ENCODE measurements around the gene IRAK2. TPM values are rescaled to one million over a fixed set of nuclear protein-coding genes. Genes with fewer than 3 reads are reported as not detected.
A peak's percentile ranks its signal among the peaks of the same experiment; 100 is the strongest.

The IRAK2 gene
- polyA plus RNA-seq, 3 donors = 0.78 to 2.0 (median 1.5) TPM

GRCh38 chr3:10180289-10180688, 15.6 kb downstream of the IRAK2 start:
- 100% methylated on average over 1 of the region's 2 CpGs for WGBS (ENCODE audit: insufficient coverage)
- no peak overlapping the region for H3K4me2 ChIP-seq (replicated peaks; ENCODE audit: extremely low read depth, low read length, poor library complexity, severe bottlenecking)

GRCh38 chr3:10180738-10181295, 16.1 kb downstream of the IRAK2 start:
- H2AFZ ChIP-seq (ENCODE audit: insufficient read depth, low read depth, low read length, poor library complexity, severe bottlenecking) = no peak overlapping the region
- H4K20me1 ChIP-seq (ENCODE audit: insufficient read depth, low read length) = no peaks in the 10 kb centered on the region
- H3K36me3 ChIP-seq (replicated peaks in 1 of 2; ENCODE audit: control insufficient read depth in 1 of 2, insufficient read depth in 2 of 2, low read length in 2 of 2) = no peaks in the 10 kb centered on the region
- 100% methylated on average over 2 of the region's 10 CpGs for WGBS (ENCODE audit: insufficient coverage)
- no peaks in the 10 kb centered on the region for H3K79me2 ChIP-seq (ENCODE audit: insufficient read depth, low read length)
- H3K27me3 Mint-ChIP-seq (ENCODE audit: low read depth in 3 of 3) = peaks cover 0 to 3% (median 0%) of the 10 kb centered on the region in 3 donors
- H3K9ac ChIP-seq (ENCODE audit: insufficient read depth, low read length, poor library complexity, severe bottlenecking) = no peak overlapping the region
- peaks cover 20 to 32% of the 10 kb centered on the region in 2 donors for H3K36me3 Mint-ChIP-seq
- no peak overlapping the region for H3K4me3 Mint-ChIP-seq
- peak overlapping the region in 4 of 7 donors; percentile 54 to 84 (median 70) for H3K27ac Mint-ChIP-seq
- TF ChIP-seq CTCF (IDR thresholded peaks at IDR 0.05) = no peak
- H3K27me3 ChIP-seq (ENCODE audit: control insufficient read depth in 2 of 2, insufficient read depth in 2 of 2, low read length in 2 of 2) = no peaks in the 10 kb centered on the region
- H3K9me3 ChIP-seq (replicated peaks in 1 of 2; ENCODE audit: control insufficient read depth in 1 of 2, insufficient read depth in 1 of 2, low read length in 2 of 2) = no peaks in the 10 kb centered on the region
- H3K4me1 ChIP-seq (ENCODE audit: control insufficient read depth in 1 of 2, insufficient read depth in 2 of 2, low read length in 2 of 2) = peaks cover 1 to 19% of the 10 kb centered on the region in 2 donors
- no peak overlapping the region for H3K4me3 ChIP-seq (replicated peaks in 1 of 3; ENCODE audit: low read depth in 2 of 3, low read length in 3 of 3)
- no peak overlapping the region for H3K27ac ChIP-seq (ENCODE audit: low read depth in 1 of 2, low read length in 2 of 2)
- intact Hi-C loops (cut with micrococcal nuclease) = no loop called here
- DNase-seq = no peak
- H3K9me3 Mint-ChIP-seq = peaks cover 0 to 1% (median 0%) of the 10 kb centered on the region in 7 donors
- H3K4me2 ChIP-seq (replicated peaks; ENCODE audit: extremely low read depth, low read length, poor library complexity, severe bottlenecking) = no peak overlapping the region
- H3K4me1 Mint-ChIP-seq = peaks cover 29% of the 10 kb centered on the region

More at GRCh38 chr3:10180289-10180688, 15.6 kb downstream of the IRAK2 start:
- intact Hi-C loops (cut with micrococcal nuclease) = no loop called here
- TF ChIP-seq CTCF (IDR thresholded peaks at IDR 0.05) = no peak
- no peak overlapping the region for H3K27ac ChIP-seq (ENCODE audit: low read depth in 1 of 2, low read length in 2 of 2)
- H3K9me3 Mint-ChIP-seq = no peaks in the 10 kb centered on the region
- H3K4me1 ChIP-seq (ENCODE audit: control insufficient read depth in 1 of 2, insufficient read depth in 2 of 2, low read length in 2 of 2) = peaks cover 0 to 18% of the 10 kb centered on the region in 2 donors
- no peak overlapping the region for H3K4me3 ChIP-seq (replicated peaks in 1 of 3; ENCODE audit: low read depth in 2 of 3, low read length in 3 of 3)
- H3K27ac Mint-ChIP-seq = peak overlapping the region in 3 of 7 donors; percentile 55 to 70 (median 69)
- H3K36me3 Mint-ChIP-seq = peaks cover 20 to 32% of the 10 kb centered on the region in 2 donors
- DNase-seq = peak in 1 of 3 donors; percentile 56
- H3K27me3 ChIP-seq (ENCODE audit: control insufficient read depth in 2 of 2, insufficient read depth in 2 of 2, low read length in 2 of 2) = no peaks in the 10 kb centered on the region
- H4K20me1 ChIP-seq (ENCODE audit: insufficient read depth, low read length) = no peaks in the 10 kb centered on the region
- no peaks in the 10 kb centered on the region for H3K9me3 ChIP-seq (replicated peaks in 1 of 2; ENCODE audit: control insufficient read depth in 1 of 2, insufficient read depth in 1 of 2, low read length in 2 of 2)
- H3K79me2 ChIP-seq (ENCODE audit: insufficient read depth, low read length) = no peaks in the 10 kb centered on the region
- no peak overlapping the region for H3K4me3 Mint-ChIP-seq
- peaks cover 26% of the 10 kb centered on the region for H3K4me1 Mint-ChIP-seq
- H3K36me3 ChIP-seq (replicated peaks in 1 of 2; ENCODE audit: control insufficient read depth in 1 of 2, insufficient read depth in 2 of 2, low read length in 2 of 2) = no peaks in the 10 kb centered on the region
- H3K9ac ChIP-seq (ENCODE audit: insufficient read depth, low read length, poor library complexity, severe bottlenecking) = no peak overlapping the region
- peaks cover 0 to 3% (median 0%) of the 10 kb centered on the region in 3 donors for H3K27me3 Mint-ChIP-seq (ENCODE audit: low read depth in 3 of 3)
- no peak overlapping the region for H2AFZ ChIP-seq (ENCODE audit: insufficient read depth, low read depth, low read length, poor library complexity, severe bottlenecking)

All from CD14-positive monocyte (primary cell).